Embryonic facial prominence (tissue), 1 donor: Measurements from ENCODE around the gene TMCO4.
A peak's percentile ranks its signal among the peaks of the same experiment; 100 is the strongest.

Experiments
- DNase-seq: peaks from one replicate; pipeline ENCODE4 v3.0.0-alpha.2; 2016; ENCODE audit errors: extremely low spot score

Gene TMCO4

GRCh38 chr1:19717467-19717866 is 82.2 kb downstream of the TMCO4 start:
- DNase-seq: no peak

GRCh38 chr1:19715334-19716203 is 84.1 kb downstream of the TMCO4 start:
- peak; percentile 29 for DNase-seq

- no peak for DNase-seq
Observed at GRCh38 chr1:19712928-19713327, 86.8 kb downstream of the TMCO4 start.

- no peak for DNase-seq
Observed at GRCh38 chr1:19710825-19711611, 88.7 kb downstream of the TMCO4 start.

GRCh38 chr1:19709260-19709793 is 90.4 kb downstream of the TMCO4 start:
- no peak for DNase-seq

- no peak for DNase-seq
Observed at GRCh38 chr1:19708567-19709110, 91.1 kb downstream of the TMCO4 start.

GRCh38 chr1:19706136-19706535 is 93.6 kb downstream of the TMCO4 start:
- DNase-seq: no peak

GRCh38 chr1:19705464-19705863 is 94.3 kb downstream of the TMCO4 start:
- DNase-seq: no peak

- DNase-seq: no peak
Observed at GRCh38 chr1:19704247-19705113, 95.2 kb downstream of the TMCO4 start.

- DNase-seq: no peak
Observed at GRCh38 chr1:19703280-19703679, 96.4 kb downstream of the TMCO4 start.

- DNase-seq: no peak
Observed at GRCh38 chr1:19700079-19700777, 99.5 kb downstream of the TMCO4 start.

GRCh38 chr1:19698181-19698580 is 101.5 kb downstream of the TMCO4 start:
- no peak for DNase-seq

- no peak for DNase-seq
Observed at GRCh38 chr1:19696820-19697219, 102.9 kb downstream of the TMCO4 start.

- no peak for DNase-seq
Observed at GRCh38 chr1:19695772-19696171, 103.9 kb downstream of the TMCO4 start.

- DNase-seq: no peak
Observed at GRCh38 chr1:19694298-19694697, 105.4 kb downstream of the TMCO4 start.

GRCh38 chr1:19690342-19690741 is 109.4 kb downstream of the TMCO4 start:
- DNase-seq: no peak

- DNase-seq: no peak
Observed at GRCh38 chr1:19689856-19690255, 109.9 kb downstream of the TMCO4 start.

GRCh38 chr1:19689085-19689757 is 110.5 kb downstream of the TMCO4 start:
- DNase-seq: no peak

- DNase-seq: no peak
Observed at GRCh38 chr1:19688041-19688842, 111.5 kb downstream of the TMCO4 start.
